ENCODE results near the gene ATP6V1F. TPM values are rescaled to one million over a fixed set of nuclear protein-coding genes. Genes with fewer than 3 reads are reported as not detected.
A peak's percentile ranks its signal among the peaks of the same experiment; 100 is the strongest.

Gene ATP6V1F
- polyA plus RNA-seq (2012; ENCODE audit: missing spikeins) = 260 TPM

DNA sequence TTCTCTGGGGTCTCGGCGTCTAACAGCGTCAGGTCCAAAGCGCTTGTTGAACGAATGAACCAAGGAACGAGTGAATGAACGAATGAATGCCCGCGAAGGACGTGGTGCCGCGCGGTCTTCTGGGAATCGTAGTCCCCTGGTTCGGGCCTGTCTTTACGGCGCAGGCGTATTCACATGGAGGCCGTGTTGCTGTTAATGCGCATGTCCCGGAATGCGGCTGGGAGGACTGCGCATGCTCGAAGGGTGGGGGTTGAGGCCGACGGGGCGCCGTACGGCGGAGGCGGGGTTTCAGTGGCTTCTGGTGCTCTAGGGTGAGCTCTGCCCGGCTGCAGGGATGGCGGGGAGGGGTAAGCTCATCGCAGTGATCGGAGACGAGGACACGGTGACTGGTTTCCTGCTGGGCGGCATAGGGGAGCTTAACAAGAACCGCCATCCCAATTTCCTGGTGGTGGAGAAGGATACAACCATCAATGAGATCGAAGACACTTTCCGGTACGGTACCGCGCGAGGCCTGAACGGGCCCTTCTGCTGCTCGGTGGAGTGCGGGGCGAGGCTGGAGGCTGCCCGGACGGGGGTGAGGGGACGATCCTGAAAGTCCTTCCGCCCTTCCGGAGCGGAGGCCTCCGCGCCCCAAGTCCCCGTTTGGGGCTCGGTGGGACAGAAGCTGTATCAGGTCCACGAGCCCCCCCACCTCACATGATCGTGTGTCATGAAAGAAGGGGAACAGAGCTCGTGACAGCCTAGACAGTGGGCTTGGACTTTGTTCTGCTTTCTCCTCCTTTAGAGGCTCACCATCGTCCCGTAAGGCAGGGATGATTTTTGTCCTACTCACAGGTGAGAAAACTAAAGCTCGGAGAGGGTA, at the start of gene ATP6V1F:
TSS of gene ATP6V1F (plus strand) at position 286 of the 862 bp plus-strand sequence. CDS start at position 335, 49 bp downstream.
- FAIRE-seq = peak; percentile 99
- peak; percentile 98 for DNase-seq (ENCODE audit: insufficient read length)
- TF ChIP-seq POLR2AphosphoS5 (IDR thresholded peaks at IDR 0.05; ENCODE audit: low read depth, low read length) (peak; percentile 63), TAF1 (IDR thresholded peaks at IDR 0.05; ENCODE audit: borderline replicate concordance, low read depth, low read length) (peak; percentile 68; the same call in 1 of the 2 replicates), POLR2A (IDR thresholded peaks at IDR 0.05; ENCODE audit: low read depth, low read length) (peak; percentile 73)

- FAIRE-seq = no peak
- no peak for DNase-seq (ENCODE audit: insufficient read length)
- TF ChIP-seq POLR2AphosphoS5 (IDR thresholded peaks at IDR 0.05; ENCODE audit: low read depth, low read length) (no peak), TAF1 (IDR thresholded peaks at IDR 0.05; ENCODE audit: borderline replicate concordance, low read depth, low read length) (no peak), POLR2A (IDR thresholded peaks at IDR 0.05; ENCODE audit: low read depth, low read length) (no peak)
Observed at GRCh38 chr7:128814499-128814898, 48.2 kb upstream of the ATP6V1F start.

- TF ChIP-seq POLR2A (IDR thresholded peaks at IDR 0.05; ENCODE audit: low read depth, low read length) = no peak
- no peak for TF ChIP-seq TAF1 (IDR thresholded peaks at IDR 0.05; ENCODE audit: borderline replicate concordance, low read depth, low read length)
- TF ChIP-seq POLR2AphosphoS5 (IDR thresholded peaks at IDR 0.05; ENCODE audit: low read depth, low read length) = no peak
- no peak for DNase-seq (ENCODE audit: insufficient read length)
- no peak for FAIRE-seq
Observed at GRCh38 chr7:128815289-128815942, 47.2 kb upstream of the ATP6V1F start.

GRCh38 chr7:128818694-128819093, 44.0 kb upstream of the ATP6V1F start:
- no peak for FAIRE-seq
- TF ChIP-seq TAF1 (IDR thresholded peaks at IDR 0.05; ENCODE audit: borderline replicate concordance, low read depth, low read length) (no peak), POLR2AphosphoS5 (IDR thresholded peaks at IDR 0.05; ENCODE audit: low read depth, low read length) (no peak), POLR2A (IDR thresholded peaks at IDR 0.05; ENCODE audit: low read depth, low read length) (no peak)
- no peak for DNase-seq (ENCODE audit: insufficient read length)

DNA sequence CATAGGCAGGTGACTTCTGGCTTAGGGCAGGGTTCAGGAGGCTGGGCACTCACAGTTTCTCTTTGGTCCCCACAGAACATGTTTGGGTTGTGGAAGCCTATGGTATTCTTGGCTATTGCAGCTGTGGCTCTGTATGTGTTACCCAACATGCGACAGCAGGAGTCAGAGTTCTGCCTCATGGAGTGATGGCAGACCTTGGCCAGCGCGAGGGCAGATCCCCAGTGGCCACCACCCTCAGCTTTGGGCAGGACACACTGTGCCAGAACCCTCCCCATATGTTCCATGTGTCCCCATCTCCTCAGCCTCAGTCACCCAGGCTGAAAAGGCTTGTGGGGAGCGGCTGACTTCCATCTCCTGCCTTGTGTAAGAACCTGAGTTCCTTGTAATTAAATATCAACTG, 40.9 kb upstream of the ATP6V1F start:
- TF ChIP-seq POLR2A (IDR thresholded peaks at IDR 0.05; ENCODE audit: low read depth, low read length) = no peak
- no peak for TF ChIP-seq POLR2AphosphoS5 (IDR thresholded peaks at IDR 0.05; ENCODE audit: low read depth, low read length)
- TF ChIP-seq TAF1 (IDR thresholded peaks at IDR 0.05; ENCODE audit: borderline replicate concordance, low read depth, low read length) = no peak
- DNase-seq (ENCODE audit: insufficient read length) (no peak), FAIRE-seq (no peak)

DNA sequence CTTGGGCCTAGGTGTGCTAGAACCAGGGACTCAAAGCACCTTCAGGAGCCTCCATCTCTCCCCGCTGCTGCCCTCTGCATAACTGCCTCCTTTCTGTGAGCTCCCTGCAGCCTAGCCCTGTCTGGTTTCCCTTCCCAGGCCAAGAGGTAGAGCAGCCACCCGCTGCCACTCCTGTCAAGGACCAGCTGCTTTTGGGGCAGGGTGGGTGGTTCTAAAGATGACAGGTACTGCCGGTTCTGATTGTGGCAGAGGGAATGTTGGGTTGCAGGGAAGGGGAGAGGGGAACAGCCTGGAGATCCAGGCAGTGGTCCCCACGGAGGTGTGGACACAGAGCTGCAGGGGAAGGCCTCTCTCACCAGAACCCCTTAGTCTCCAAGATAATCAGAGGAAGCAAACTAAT, 36.1 kb upstream of the ATP6V1F start:
- FAIRE-seq (no peak), DNase-seq (ENCODE audit: insufficient read length) (no peak)
- TF ChIP-seq POLR2AphosphoS5 (IDR thresholded peaks at IDR 0.05; ENCODE audit: low read depth, low read length) = no peak
- no peak for TF ChIP-seq POLR2A (IDR thresholded peaks at IDR 0.05; ENCODE audit: low read depth, low read length)
- no peak for TF ChIP-seq TAF1 (IDR thresholded peaks at IDR 0.05; ENCODE audit: borderline replicate concordance, low read depth, low read length)

- TF ChIP-seq POLR2A (IDR thresholded peaks at IDR 0.05; ENCODE audit: low read depth, low read length) = no peak
- no peak for TF ChIP-seq TAF1 (IDR thresholded peaks at IDR 0.05; ENCODE audit: borderline replicate concordance, low read depth, low read length)
- TF ChIP-seq POLR2AphosphoS5 (IDR thresholded peaks at IDR 0.05; ENCODE audit: low read depth, low read length) = no peak
- FAIRE-seq = no peak
- DNase-seq (ENCODE audit: insufficient read length) = no peak
Observed at GRCh38 chr7:128826916-128827247, 35.8 kb upstream of the ATP6V1F start.

GRCh38 chr7:128827248-128827958, 35.3 kb upstream of the ATP6V1F start:
- FAIRE-seq (no peak), DNase-seq (ENCODE audit: insufficient read length) (no peak)
- TF ChIP-seq POLR2A (IDR thresholded peaks at IDR 0.05; ENCODE audit: low read depth, low read length) = no peak
- TF ChIP-seq POLR2AphosphoS5 (IDR thresholded peaks at IDR 0.05; ENCODE audit: low read depth, low read length) = no peak
- TF ChIP-seq TAF1 (IDR thresholded peaks at IDR 0.05; ENCODE audit: borderline replicate concordance, low read depth, low read length) = no peak

- DNase-seq (ENCODE audit: insufficient read length) = no peak
- FAIRE-seq = no peak
- no peak for TF ChIP-seq POLR2A (IDR thresholded peaks at IDR 0.05; ENCODE audit: low read depth, low read length)
- TF ChIP-seq TAF1 (IDR thresholded peaks at IDR 0.05; ENCODE audit: borderline replicate concordance, low read depth, low read length) = no peak
- TF ChIP-seq POLR2AphosphoS5 (IDR thresholded peaks at IDR 0.05; ENCODE audit: low read depth, low read length) = no peak
Observed at GRCh38 chr7:128827971-128828711, 34.5 kb upstream of the ATP6V1F start.

- DNase-seq (ENCODE audit: insufficient read length) = no peak
- TF ChIP-seq POLR2A (IDR thresholded peaks at IDR 0.05; ENCODE audit: low read depth, low read length) (no peak), POLR2AphosphoS5 (IDR thresholded peaks at IDR 0.05; ENCODE audit: low read depth, low read length) (no peak), TAF1 (IDR thresholded peaks at IDR 0.05; ENCODE audit: borderline replicate concordance, low read depth, low read length) (no peak)
- no peak for FAIRE-seq
Observed at GRCh38 chr7:128829391-128830166, 33.1 kb upstream of the ATP6V1F start.

Data from GM12892 (cell line).